ENCODE measurements around the gene KRTAP4-12. TPM values are rescaled to one million over a fixed set of nuclear protein-coding genes. Genes with fewer than 3 reads are reported as not detected.

Gene KRTAP4-12
- total RNA-seq, 1 donor from 2014 or later = not detected

DNA sequence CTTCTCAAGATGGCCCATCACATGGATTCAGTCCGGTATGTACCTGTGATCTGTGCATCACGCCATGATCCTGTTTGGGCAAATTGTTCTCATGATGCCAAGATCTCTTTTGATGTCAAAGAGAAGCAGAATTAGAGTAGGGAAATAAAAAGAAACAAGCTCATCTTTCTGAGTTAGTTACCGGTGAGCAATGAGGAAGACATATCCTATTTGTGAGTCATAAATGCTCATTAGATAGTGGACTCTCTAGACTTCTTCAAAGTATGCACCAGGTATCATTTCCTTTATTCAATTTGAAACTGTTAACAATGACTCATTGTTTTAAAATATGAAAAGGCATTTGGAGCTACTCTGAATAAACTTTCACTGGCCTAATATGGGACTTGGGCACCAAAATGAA is 8.0 kb upstream of the KRTAP4-12 start:
- Histone ChIP-seq H3K4me2 (ENCODE audit: low read length) (peak overlapping the region; percentile 49), H3K36me3 (ENCODE audit: insufficient read depth, low read length) (no peaks in the 10 kb centered on the region), H2AFZ (ENCODE audit: low read depth, low read length) (no peak overlapping the region), H3K27me3 (ENCODE audit: insufficient read depth, low read length) (no peaks in the 10 kb centered on the region), H4K20me1 (ENCODE audit: insufficient read depth, low read length) (no peaks in the 10 kb centered on the region), H3K79me2 (ENCODE audit: insufficient read depth, low read length) (no peaks in the 10 kb centered on the region), H3K4me3 (ENCODE audit: insufficient read depth, low read depth, low read length) (no peak overlapping the region), H3K9me3 (ENCODE audit: insufficient read depth, low read depth, low read length) (no peaks in the 10 kb centered on the region), H3K4me1 (ENCODE audit: insufficient read depth, low read length) (peaks cover 5% of the 10 kb centered on the region), H3K27ac (ENCODE audit: low read depth, low read length) (peak overlapping the region; percentile 49), H3K9ac (ENCODE audit: low read length) (no peak overlapping the region)
- TF ChIP-seq CTCF (IDR thresholded peaks at IDR 0.05; ENCODE audit: insufficient read depth, low read depth, low read length) = no peak
- no peak for TF ChIP-seq EZH2 (IDR thresholded peaks at IDR 0.05; ENCODE audit: insufficient read depth, low read length)
- Mint-ChIP-seq H3K27ac (ENCODE audit: unreplicated experiment) (peak overlapping the region; percentile 43), H3K4me3 (ENCODE audit: unreplicated experiment) (no peak overlapping the region), H3K36me3 (ENCODE audit: low read depth, unreplicated experiment) (no peaks in the 10 kb centered on the region), H3K4me1 (ENCODE audit: low read depth, unreplicated experiment) (peaks cover 10% of the 10 kb centered on the region), H3K27me3 (ENCODE audit: low read depth, unreplicated experiment) (no peaks in the 10 kb centered on the region), H3K9me3 (ENCODE audit: unreplicated experiment) (peaks cover 4% of the 10 kb centered on the region)
- DNase-seq (ENCODE audit: low read depth) (peak; percentile 65), FAIRE-seq (peak; percentile 59)

- Mint-ChIP-seq H3K4me3 (ENCODE audit: unreplicated experiment) (no peak overlapping the region), H3K27ac (ENCODE audit: unreplicated experiment) (no peak overlapping the region), H3K36me3 (ENCODE audit: low read depth, unreplicated experiment) (no peaks in the 10 kb centered on the region), H3K9me3 (ENCODE audit: unreplicated experiment) (peaks cover 4% of the 10 kb centered on the region), H3K27me3 (ENCODE audit: low read depth, unreplicated experiment) (no peaks in the 10 kb centered on the region), H3K4me1 (ENCODE audit: low read depth, unreplicated experiment) (peaks cover 19% of the 10 kb centered on the region)
- Histone ChIP-seq H3K9ac (ENCODE audit: low read length) (no peak overlapping the region), H3K9me3 (ENCODE audit: insufficient read depth, low read depth, low read length) (no peaks in the 10 kb centered on the region), H3K4me2 (ENCODE audit: low read length) (no peak overlapping the region), H3K4me3 (ENCODE audit: insufficient read depth, low read depth, low read length) (no peak overlapping the region), H3K36me3 (ENCODE audit: insufficient read depth, low read length) (no peaks in the 10 kb centered on the region), H3K27me3 (ENCODE audit: insufficient read depth, low read length) (no peaks in the 10 kb centered on the region), H3K79me2 (ENCODE audit: insufficient read depth, low read length) (no peaks in the 10 kb centered on the region), H3K4me1 (ENCODE audit: insufficient read depth, low read length) (peaks cover 5% of the 10 kb centered on the region), H2AFZ (ENCODE audit: low read depth, low read length) (no peak overlapping the region), H4K20me1 (ENCODE audit: insufficient read depth, low read length) (no peaks in the 10 kb centered on the region), H3K27ac (ENCODE audit: low read depth, low read length) (no peak overlapping the region)
- TF ChIP-seq CTCF (IDR thresholded peaks at IDR 0.05; ENCODE audit: insufficient read depth, low read depth, low read length) = no peak
- no peak for TF ChIP-seq EZH2 (IDR thresholded peaks at IDR 0.05; ENCODE audit: insufficient read depth, low read length)
- DNase-seq (ENCODE audit: low read depth) (no peak), FAIRE-seq (no peak)
These were observed 3.4 kb upstream of the KRTAP4-12 start for GRCh38 chr17:41127371-41127770.

DNA sequence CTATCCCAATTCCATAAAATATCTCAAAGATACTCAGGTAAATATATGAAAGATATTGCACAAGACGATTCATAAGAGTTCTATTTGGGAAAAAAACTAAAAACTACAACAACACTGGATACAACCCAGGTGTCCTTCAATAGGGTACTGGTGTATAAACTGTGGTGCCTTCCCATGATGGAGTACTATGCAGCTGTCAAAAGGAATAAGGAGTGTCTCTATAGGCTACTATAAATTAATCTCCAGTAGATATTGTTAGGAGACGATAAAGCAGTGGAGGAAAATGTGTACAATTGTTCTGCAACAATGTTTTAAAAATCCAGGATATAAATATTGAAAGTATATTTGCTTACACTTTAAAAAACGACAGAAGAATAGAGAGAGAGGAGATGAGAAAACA is 2.4 kb upstream of the KRTAP4-12 start:
- Mint-ChIP-seq H3K27ac (ENCODE audit: unreplicated experiment) (no peak overlapping the region), H3K4me1 (ENCODE audit: low read depth, unreplicated experiment) (peaks cover 10% of the 10 kb centered on the region), H3K4me3 (ENCODE audit: unreplicated experiment) (no peak overlapping the region), H3K9me3 (ENCODE audit: unreplicated experiment) (peaks cover 4% of the 10 kb centered on the region), H3K36me3 (ENCODE audit: low read depth, unreplicated experiment) (no peaks in the 10 kb centered on the region), H3K27me3 (ENCODE audit: low read depth, unreplicated experiment) (no peaks in the 10 kb centered on the region)
- Histone ChIP-seq H3K4me1 (ENCODE audit: insufficient read depth, low read length) (peaks cover 1% of the 10 kb centered on the region), H3K4me3 (ENCODE audit: insufficient read depth, low read depth, low read length) (no peak overlapping the region), H3K36me3 (ENCODE audit: insufficient read depth, low read length) (no peaks in the 10 kb centered on the region), H3K4me2 (ENCODE audit: low read length) (no peak overlapping the region), H3K27me3 (ENCODE audit: insufficient read depth, low read length) (no peaks in the 10 kb centered on the region), H3K9ac (ENCODE audit: low read length) (no peak overlapping the region), H3K9me3 (ENCODE audit: insufficient read depth, low read depth, low read length) (no peaks in the 10 kb centered on the region), H3K27ac (ENCODE audit: low read depth, low read length) (no peak overlapping the region), H3K79me2 (ENCODE audit: insufficient read depth, low read length) (no peaks in the 10 kb centered on the region), H4K20me1 (ENCODE audit: insufficient read depth, low read length) (no peaks in the 10 kb centered on the region), H2AFZ (ENCODE audit: low read depth, low read length) (no peak overlapping the region)
- FAIRE-seq (no peak), DNase-seq (ENCODE audit: low read depth) (no peak)
- no peak for TF ChIP-seq EZH2 (IDR thresholded peaks at IDR 0.05; ENCODE audit: insufficient read depth, low read length)
- TF ChIP-seq CTCF (IDR thresholded peaks at IDR 0.05; ENCODE audit: insufficient read depth, low read depth, low read length) = no peak

Measured in astrocyte (in vitro differentiated cells and primary cell).